GM11168 (cell line): Measurements from ENCODE around the gene CRYL1.

Experiments used
- in situ Hi-C: fragments of 300-500 bp; cut with MboI; formaldehyde crosslinking; loops from one replicate; pipeline ENCODE4 v1.12.0; 2022; ENCODE audit warnings: low sequenced_read_pairs; ENCODE audit not compliant: unreplicated experiment

The CRYL1 gene

DNA sequence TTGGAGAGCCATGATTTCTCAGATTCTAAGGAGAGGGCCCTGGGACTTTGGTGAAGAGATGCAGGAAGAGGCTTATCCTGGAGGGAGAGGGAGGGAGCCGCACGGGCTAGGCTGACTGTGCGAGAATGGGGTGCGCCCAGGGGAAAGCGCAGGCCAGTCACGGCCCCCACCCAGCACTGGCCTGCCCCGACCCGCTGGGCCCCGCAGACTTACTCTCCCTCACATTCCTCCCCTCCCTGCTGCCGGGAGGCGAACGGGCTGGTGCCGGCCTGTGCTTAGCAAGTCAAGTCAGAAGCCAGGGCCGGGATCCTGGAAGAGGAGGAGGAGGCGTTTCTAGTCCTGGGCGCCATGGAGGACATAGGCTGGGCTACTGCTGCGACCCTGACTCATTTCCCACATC lies 120.0 kb downstream of the CRYL1 start:
- in situ Hi-C loops = no loop called here

DNA sequence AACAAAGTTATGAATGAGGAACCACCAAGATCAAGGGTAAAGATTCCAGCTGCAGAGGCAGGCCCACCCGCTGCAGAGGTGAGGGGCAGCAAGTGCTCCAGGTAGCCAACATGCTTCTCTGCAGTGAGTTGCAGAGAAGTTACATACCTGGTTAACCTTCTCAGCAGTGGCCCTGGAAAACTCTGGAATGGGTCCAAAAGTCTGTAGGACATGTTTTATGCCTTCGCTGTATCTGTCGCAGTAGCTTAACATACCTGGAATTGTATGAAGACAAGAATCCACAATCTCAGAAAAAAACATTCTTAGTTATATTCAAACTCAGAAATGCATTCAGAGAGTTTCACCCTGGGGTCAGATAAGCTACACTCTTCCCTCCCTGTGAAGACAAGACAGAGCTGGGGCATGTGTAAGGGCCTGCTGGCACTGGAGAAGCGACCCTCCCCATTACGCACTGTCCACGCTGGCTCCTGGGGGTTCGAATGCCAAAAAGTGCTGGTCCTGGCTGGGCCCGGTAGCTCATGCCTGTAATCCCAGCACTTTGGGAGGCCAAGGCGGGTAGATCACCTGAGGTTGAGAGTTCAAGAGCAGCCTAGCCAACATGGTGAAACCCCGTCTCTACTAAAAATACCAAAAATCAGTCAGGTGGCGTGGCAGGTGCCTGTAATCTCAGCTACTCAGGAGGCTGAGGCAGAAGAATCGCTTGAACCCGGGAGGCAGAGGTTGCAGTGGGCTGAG lies 121.0 kb downstream of the CRYL1 start:
- in situ Hi-C loops = no loop called here

DNA sequence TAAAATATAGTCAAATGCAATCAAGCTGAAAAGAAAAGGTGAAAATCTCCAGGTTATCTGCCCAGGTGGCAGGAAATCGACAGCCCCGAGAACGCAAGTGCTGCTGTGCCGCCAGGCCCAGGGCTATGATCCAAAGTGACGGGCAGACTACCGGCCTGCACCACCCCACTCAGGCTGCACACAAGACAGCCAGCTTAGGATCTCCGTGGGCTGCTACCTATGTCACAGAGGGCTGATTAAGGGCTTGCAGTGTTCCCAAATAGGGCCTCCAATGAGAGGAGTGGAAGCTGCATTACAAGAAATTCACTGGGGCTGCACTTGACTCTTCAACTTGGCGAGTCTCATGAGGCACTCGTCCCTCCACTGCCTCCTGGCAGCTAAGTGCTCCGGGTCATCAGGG lies 121.8 kb downstream of the CRYL1 start:
- in situ Hi-C loops = no loop called here

DNA sequence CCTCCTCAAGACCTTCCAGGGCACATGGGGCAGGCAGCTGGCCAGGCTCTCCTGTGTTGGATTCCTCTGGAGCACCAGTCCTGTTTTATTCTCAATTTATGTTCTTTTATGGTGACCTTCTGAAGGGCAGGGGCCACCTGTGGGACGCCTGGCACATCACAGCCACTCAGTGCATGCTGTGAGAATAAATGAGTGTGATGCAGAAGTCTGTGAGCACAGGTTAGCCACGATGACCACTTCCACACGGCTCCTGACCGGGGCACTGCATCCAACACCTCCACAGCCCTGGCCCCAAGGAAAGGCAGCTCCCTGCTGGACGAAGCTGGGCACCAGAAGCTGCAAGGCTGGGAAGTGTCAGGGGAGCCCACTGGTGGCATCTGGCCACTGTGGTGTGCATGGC lies 122.8 kb downstream of the CRYL1 start:
- in situ Hi-C loops = no loop called here

DNA sequence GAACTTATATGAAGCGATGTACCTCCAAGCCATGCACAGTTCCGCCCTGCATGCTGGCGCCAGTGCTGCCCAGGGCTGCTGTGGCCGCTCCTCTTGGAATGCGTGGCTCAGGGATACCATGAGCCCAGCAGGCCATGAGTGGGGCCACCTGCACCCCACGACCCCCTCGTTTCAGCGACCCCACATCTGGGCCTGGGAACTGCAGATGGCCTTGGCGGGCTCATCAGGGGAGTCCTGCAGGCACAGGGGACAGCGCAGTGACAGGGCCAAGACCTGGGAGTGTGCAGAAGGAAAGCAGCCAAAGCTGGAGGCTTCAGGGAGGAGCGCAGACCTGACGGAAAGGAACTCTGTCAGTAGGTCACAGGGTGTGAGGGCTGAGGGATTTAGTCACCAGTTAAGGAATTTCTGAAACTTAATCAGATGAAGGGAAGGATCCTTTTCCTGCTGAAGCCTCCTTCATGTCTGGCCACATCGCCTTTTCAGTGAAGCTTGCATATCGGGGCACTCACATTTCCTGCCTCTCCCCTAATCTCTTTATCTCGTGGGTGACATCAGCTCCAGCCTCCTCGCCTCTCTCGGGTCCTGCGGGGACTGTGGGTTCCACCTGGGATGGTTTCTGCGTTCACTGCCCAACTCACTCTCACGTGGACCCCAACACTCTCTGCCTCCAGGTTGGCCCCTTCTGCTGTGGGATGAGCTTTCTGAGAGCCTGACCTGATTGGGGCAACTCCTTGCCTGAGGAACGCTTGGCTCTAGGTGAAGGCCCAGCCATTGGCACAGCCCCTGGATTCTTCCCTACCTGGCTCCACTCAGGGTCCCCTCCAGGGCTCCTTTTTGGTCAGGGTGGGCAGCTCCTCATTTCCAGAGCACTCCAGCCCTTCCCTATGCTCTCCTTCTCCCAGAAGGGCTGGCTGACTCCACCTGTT lies 123.5 kb downstream of the CRYL1 start:
- in situ Hi-C loops = no loop called here

DNA sequence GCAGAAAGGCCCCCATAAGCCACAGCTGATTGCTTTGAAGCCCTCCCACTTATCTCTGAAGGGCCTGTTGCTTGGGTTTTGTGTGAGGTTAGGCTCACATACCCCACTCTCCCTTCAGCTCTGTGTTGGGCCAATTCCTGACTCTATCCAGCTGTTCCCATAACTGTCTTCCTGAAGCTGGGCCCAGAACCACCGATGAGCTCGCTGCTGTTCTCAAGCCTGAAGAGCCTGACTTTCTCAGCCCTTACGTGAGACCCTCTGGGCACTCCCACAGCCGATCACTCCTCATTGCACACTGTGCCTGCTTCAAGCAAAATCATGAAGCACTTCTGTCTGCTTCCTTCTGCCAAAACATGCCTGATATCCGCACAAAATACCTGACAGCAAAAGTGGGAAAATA lies 124.1 kb downstream of the CRYL1 start:
- in situ Hi-C loops = no loop called here

DNA sequence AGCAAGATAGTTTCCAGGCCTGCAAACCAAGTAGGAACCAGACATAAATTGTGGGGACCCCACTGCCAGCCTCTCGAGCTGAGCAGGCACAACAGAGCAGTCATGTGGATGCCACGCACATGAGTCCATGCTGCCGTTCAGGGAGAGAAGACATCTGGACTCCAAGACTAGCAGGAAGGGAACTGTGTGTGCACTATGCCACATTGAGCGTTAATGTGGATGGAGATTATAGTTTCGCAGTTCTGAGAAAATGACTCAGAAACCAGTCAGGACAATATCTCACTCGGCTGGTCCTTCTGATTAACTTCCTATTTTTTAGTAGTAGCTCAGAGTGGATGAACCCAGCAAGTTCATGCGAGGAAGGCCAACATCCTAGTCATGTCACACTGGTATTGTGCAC lies 124.9 kb downstream of the CRYL1 start:
- in situ Hi-C loops = no loop called here

DNA sequence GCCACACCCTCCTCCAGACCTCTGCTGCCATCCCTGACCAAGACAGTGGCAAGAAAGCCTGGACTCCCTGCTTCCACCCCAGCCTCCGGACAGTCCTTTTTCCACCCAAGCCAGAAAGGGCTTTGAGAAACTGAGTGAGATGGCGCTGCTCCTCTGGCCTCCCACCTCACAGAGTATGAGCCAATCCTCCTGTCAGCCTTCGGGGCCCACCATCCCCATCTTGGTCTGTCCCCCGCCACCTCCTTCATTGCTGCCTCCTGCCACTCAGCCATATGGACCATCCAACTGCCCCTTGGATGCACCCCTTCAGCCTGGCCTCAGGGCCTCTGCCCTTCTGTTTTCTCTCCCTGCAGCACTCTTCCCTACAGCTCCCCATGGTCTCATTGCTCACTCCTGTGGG lies 125.7 kb downstream of the CRYL1 start:
- in situ Hi-C loops = no loop called here

DNA sequence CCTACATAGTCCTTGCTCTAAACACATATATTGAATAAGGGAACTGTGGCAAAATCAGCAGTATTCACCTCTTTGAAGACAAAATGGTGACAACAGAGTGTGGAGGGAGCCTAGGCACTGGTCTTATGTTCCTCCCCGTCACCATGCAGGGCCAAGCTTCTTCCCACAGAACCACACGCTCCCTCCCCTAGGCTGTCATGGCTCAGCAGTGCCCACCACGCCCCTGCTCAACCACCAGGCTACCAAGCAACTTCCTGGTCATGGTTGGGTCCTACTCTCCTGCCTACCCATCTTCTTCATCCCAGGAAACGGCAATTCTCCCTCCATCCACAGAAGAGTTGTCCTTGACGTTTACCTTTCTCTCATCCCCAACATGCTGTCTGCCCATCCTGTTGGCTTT lies 126.1 kb downstream of the CRYL1 start:
- in situ Hi-C loops = no loop called here

DNA sequence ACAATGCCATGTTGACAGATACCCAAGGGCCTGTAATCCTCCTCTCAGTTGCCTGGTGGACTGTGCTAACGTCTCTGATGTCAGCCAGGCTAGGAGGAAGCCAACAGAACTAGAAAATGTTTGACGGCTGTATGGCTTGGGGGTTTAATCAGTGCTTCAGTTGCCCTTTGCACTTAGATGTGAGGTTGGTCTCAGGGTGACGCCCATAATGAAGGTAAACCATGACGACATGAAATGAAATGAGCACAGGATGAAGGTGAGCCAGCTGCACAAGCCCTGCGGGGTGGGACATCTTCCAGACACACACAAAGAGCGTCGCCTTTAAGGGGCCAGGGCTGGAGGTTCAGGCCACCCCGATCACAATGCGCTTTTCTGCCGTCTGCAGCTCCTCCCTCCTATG lies 127.2 kb downstream of the CRYL1 start:
- in situ Hi-C loops = no loop called here

DNA sequence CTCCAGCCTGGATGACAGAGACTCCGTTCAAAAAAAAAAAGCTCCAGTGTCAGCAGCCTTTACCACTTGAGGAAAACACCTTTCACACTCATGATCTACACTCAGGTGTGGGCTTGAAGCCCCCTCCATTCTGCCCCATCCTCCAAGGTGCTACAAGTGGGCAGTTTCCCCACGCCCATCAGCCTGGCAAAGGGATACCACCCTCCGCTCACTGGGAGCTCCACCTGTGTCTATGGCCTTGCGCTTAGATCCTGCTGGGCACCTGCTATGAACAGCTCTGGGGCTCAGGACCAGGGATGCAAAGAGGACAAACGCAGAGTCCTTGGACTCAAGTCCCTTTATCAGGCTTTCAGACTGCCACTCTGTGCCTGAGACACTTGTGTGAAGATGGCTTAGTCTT lies 127.8 kb downstream of the CRYL1 start:
- in situ Hi-C loops = no loop called here

DNA sequence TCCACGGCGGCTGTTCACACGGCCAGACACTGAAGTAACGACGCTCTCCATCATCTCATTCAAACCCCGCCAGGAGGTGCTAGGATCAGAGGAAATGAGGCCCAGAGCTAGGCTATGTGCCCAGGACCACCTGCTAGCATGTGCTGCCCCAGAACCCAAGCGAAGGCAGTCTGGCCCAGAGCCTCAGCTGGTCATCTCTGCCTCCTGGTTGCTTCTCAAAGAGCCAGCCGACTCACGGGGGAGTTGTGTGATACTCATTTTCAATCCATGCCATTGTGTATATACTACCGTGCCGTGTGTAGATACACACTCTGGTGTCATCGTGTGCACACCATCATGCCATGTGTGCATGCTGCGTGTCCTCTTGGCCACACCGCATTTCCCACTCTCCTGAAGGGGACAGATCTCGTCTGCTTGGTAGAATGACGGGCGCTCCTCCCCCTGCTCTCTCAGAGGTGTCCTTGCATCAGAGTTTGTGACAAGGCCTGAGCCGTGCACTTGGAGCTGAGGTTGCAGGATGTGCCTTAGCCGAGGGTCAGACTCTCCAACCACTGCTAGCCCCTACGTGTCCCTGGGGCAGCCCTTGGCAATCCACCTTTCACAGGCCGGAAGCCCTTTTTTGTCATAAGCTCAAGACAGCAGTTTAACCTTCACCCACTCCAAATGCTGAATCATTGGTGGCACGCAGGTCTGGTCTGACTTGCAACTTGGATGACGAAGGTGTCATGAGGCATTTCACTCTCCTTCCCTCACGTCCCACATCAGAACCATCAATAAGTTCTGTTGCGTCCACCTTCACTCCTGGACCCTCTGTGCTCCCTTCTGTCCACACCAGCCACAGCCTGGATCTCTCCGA lies 130.4 kb downstream of the CRYL1 start:
- in situ Hi-C loops = no loop called here

DNA sequence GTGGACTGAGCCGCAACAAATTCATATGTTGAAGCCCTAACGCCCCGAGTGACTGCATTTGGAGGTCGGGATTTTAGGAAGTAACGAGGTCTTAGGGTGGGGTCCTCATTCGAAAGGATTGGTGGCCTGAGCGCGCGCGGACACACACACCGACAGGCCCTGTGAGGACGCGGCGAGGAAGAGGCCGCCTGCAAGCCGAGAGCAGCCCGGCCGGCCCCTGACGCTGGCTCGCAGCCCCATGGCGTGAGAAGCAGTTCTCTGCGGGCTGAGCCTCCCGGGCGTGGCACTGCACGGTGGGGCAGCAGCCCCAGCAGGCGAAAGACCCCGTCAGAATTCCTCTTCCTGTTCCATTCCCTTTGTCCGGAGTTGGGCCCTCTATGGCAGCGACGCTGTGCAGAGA lies 131.2 kb downstream of the CRYL1 start:
- in situ Hi-C loops = no loop called here

DNA sequence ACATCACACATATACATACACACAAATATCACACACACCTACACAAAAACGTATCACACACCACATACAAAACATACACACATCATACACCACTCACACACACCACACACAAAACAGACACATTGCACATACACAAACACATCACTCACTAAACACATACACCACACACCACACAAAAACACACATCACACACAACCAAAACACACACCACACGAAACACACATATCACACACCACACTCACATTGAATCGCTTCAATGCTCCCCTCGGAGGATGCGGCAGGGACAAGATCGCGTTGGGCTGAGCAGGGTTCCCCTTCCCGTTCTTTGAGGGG lies 131.5 kb downstream of the CRYL1 start:
- in situ Hi-C loops = no loop called here

DNA sequence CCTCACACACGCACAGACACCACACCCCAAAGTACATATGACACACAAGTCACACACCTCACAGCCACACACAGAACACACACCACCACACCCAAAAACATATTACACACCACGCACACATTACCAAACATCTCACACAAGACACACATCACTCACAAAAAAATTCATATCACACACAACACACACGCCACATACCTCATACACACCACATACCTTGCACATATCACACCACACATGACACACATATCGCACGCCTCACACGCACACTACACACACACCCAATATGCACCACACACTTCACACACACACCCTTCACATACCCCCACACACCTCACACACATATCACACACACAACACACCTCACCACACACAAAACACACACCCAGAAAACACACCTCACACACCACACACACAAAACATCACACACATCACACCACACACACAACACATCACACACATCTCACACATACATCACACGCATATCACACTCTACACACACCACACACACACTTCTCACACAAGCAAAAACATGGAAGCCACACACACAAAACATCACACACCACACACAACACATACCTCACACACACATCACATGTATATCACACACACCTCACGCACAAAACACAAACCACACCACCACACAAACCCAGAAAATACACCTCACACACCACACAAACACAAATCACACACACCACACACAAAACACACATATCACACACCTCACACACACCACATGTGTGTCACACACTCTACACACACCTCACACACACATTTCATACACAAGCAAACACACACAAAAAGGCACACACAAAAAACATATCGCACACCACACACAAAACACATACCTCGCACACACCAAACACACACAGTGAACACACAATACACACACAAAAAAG lies 132.1 kb downstream of the CRYL1 start:
- in situ Hi-C loops = no loop called here

DNA sequence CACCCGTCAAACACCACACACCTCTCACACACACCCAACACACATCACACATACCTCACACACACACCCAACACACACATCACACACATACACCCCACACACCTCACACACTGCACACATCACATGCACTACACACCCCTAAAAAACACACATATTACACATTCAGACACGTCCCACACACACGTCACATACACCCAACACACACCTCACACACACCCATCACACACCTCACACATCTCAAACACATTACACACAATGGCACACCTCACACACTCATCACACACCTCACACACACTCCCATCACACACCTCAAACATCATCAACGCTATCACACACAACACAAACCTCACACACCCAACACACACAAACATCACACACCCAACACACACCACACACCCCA lies 133.1 kb downstream of the CRYL1 start:
- in situ Hi-C loops = no loop called here

DNA sequence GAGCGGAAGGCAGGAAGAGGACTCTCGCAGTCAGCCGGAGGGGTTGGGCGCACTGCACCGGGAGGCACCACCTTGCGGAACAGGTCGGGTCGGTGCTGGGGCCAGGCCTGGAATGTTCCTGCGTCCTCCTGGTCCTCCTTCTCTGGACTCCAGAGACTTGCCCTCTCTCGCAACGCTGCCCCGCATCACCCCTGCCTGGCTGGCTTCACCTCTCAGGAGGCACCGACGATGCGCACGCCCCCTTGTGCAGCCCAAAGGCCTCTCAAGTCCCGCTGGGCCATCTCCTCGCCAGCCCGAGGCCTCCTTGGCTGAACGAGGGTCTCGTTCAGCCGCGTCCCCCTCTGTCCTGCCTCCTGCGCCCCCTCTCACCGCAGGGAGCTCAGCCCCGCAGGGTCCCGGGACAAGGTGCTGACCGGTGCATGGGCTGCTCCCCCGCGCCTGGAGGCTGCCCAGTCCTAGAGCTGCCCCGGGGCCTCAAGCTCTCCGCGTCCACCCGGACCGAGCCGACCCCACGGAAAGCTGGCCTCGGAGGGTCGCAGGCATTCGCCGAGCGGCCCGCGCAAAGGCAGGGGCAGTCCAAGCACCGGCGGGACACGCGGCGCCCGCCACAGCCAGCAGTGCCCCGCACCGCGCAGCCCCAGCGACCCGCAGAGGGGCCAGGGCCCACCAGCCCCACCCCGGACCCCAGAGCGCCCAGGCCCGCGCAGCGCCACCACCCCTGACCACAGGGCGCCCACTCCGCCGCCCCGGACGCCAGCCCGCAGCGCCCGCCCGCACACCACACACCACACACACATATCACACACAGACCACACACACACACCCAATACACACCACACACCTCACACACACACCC lies 133.8 kb downstream of the CRYL1 start:
- in situ Hi-C loops = no loop called here

DNA sequence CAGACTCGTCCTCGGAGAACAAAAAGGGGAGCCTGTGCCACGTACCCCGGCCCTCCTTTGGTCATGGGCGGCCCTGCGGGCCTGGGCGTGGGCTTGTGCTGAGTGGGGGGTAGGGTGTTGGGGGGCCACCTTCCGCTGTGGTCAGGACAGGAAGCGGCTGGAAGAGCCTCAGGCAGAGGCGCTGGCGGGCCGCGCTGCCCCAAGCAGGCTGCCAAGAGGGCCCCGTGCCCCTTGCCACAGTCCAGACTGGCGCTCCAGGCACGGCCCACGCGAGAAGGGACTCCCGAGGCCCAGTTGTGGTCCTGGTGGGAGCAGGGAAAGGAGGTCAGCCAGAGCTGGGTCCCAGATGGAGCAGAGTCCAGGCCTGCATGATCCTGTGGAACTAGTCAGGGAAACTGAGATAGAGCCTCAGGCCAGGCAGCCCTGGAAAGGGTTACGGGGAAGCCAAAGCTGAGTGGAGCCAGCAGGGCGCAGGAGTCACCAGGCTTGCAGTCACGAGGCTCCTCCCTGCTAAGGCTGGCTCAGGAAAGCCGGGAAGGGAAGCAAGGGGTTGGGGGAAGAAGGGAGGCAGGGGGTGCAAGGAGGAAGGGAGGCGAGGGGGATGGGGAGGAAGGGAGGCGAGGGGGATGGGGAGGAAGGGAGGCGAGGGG lies 135.0 kb downstream of the CRYL1 start:
- in situ Hi-C loops = no loop called here
